ENCODE results near the gene MTHFD1L.
"Not testable (repeated sequence)": the region's sequence is repeated elsewhere in the genome, so short reads cannot be mapped to it uniquely, and the experiment has no call there.

DNA sequence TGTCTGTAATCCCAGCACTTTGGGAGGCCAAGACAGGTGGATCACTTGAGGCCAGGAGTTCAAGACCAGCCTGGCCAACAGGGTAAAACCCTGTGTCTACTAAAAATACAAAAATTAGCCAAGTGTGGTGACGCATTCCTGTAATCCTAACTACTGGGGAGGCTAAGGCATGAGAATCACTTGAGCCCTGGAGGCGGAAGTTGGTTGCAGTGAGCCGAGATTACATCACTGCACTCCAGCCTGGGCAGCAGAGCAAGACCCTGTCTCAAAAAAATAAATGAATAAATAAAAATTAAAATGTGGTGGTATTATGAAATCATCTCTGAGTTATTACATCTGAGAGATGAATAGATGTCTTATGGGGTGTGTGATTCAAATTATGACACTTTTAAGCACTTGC lies 247.4 kb downstream of the MTHFD1L start:
- TF ChIP-seq, protein P1, sequence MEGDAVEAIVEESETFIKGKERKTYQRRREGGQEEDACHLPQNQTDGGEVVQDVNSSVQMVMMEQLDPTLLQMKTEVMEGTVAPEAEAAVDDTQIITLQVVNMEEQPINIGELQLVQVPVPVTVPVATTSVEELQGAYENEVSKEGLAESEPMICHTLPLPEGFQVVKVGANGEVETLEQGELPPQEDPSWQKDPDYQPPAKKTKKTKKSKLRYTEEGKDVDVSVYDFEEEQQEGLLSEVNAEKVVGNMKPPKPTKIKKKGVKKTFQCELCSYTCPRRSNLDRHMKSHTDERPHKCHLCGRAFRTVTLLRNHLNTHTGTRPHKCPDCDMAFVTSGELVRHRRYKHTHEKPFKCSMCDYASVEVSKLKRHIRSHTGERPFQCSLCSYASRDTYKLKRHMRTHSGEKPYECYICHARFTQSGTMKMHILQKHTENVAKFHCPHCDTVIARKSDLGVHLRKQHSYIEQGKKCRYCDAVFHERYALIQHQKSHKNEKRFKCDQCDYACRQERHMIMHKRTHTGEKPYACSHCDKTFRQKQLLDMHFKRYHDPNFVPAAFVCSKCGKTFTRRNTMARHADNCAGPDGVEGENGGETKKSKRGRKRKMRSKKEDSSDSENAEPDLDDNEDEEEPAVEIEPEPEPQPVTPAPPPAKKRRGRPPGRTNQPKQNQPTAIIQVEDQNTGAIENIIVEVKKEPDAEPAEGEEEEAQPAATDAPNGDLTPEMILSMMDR (IDR thresholded peaks at IDR 0.05; ENCODE audit: borderline replicate concordance, extremely low read depth, low read length, poor library complexity, severe bottlenecking): not testable (repeated sequence)
- TF ChIP-seq EZH2 (IDR thresholded peaks at IDR 0.05; ENCODE audit: borderline replicate concordance, low read depth, low read length, severe bottlenecking): not testable (repeated sequence)

All from DND-41 (cell line).